Measurements from ENCODE around the gene HELZ2.
"Not testable (repeated sequence)": the region's sequence is repeated elsewhere in the genome, so short reads cannot be mapped to it uniquely, and the experiment has no call there.

Gene HELZ2

GRCh38 chr20:63612276-63612931 is 38.4 kb upstream of the HELZ2 start:
- Histone ChIP-seq H3K36me3 (ENCODE audit: insufficient read depth, low read length) (peaks cover 17% of the 10 kb centered on the region), H3K9me3 (replicated peaks; ENCODE audit: low read length) (no peaks in the 10 kb centered on the region), H3K9ac (ENCODE audit: low read depth, low read length) (no peak overlapping the region), H3K4me1 (ENCODE audit: control insufficient read depth, insufficient read depth, low read length) (no peaks in the 10 kb centered on the region), H3K4me2 (ENCODE audit: low read length) (no peak overlapping the region), H3K27me3 (ENCODE audit: control insufficient read depth, insufficient read depth, low read length) (no peaks in the 10 kb centered on the region), H3K4me3 (ENCODE audit: low read length) (no peak overlapping the region)

- Histone ChIP-seq H3K4me2 (ENCODE audit: low read length) (no peak overlapping the region), H3K9ac (ENCODE audit: low read depth, low read length) (no peak overlapping the region), H3K4me3 (ENCODE audit: low read length) (no peak overlapping the region), H3K4me1 (ENCODE audit: control insufficient read depth, insufficient read depth, low read length) (no peaks in the 10 kb centered on the region), H3K36me3 (ENCODE audit: insufficient read depth, low read length) (peaks cover 14% of the 10 kb centered on the region), H3K27me3 (ENCODE audit: control insufficient read depth, insufficient read depth, low read length) (no peaks in the 10 kb centered on the region), H3K9me3 (replicated peaks; ENCODE audit: low read length) (no peaks in the 10 kb centered on the region)
Measured at GRCh38 chr20:63611646-63612045, 37.6 kb upstream of the HELZ2 start.

GRCh38 chr20:63610581-63611435 is 36.8 kb upstream of the HELZ2 start:
- no peak overlapping the region for H3K4me2 ChIP-seq (ENCODE audit: low read length)
- H3K9me3 ChIP-seq (replicated peaks; ENCODE audit: low read length), result no peaks in the 10 kb centered on the region
- no peak overlapping the region for H3K4me3 ChIP-seq (ENCODE audit: low read length)
- no peaks in the 10 kb centered on the region for H3K4me1 ChIP-seq (ENCODE audit: control insufficient read depth, insufficient read depth, low read length)
- no peaks in the 10 kb centered on the region for H3K27me3 ChIP-seq (ENCODE audit: control insufficient read depth, insufficient read depth, low read length)
- no peak overlapping the region for H3K9ac ChIP-seq (ENCODE audit: low read depth, low read length)
- peaks cover 10% of the 10 kb centered on the region for H3K36me3 ChIP-seq (ENCODE audit: insufficient read depth, low read length)

GRCh38 chr20:63606686-63607085 is 32.6 kb upstream of the HELZ2 start:
- no peak overlapping the region for H3K4me3 ChIP-seq (ENCODE audit: low read length)
- H3K4me2 ChIP-seq (ENCODE audit: low read length), result no peak overlapping the region
- H3K9ac ChIP-seq (ENCODE audit: low read depth, low read length), result no peak overlapping the region
- no peaks in the 10 kb centered on the region for H3K27me3 ChIP-seq (ENCODE audit: control insufficient read depth, insufficient read depth, low read length)
- H3K36me3 ChIP-seq (ENCODE audit: insufficient read depth, low read length), result peaks cover 12% of the 10 kb centered on the region
- no peaks in the 10 kb centered on the region for H3K9me3 ChIP-seq (replicated peaks; ENCODE audit: low read length)
- no peaks in the 10 kb centered on the region for H3K4me1 ChIP-seq (ENCODE audit: control insufficient read depth, insufficient read depth, low read length)

DNA sequence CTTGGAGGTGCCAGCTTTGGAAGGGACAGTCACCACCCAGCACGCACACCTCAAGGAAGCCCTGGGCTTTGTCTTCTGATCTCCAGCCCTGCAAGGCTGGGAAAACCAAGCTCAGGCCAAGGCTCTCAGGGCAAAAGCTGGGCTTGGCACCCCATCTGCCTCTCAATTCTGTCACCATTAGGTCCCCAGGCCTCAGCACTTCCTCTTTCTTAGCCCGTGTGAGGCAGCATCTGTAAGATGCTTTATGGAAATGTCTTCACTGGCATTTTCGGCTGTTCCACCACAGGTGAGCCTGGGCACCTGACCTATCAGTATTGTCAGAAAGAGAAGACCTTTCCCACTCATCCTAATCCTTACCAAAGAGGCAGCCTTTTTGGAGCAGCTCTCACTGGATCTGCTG is 28.3 kb upstream of the HELZ2 start:
- Histone ChIP-seq H3K4me2 (ENCODE audit: low read length) (no peak overlapping the region), H3K36me3 (ENCODE audit: insufficient read depth, low read length) (peaks cover 40% of the 10 kb centered on the region), H3K4me3 (ENCODE audit: low read length) (no peak overlapping the region), H3K4me1 (ENCODE audit: control insufficient read depth, insufficient read depth, low read length) (peaks cover 9% of the 10 kb centered on the region), H3K9ac (ENCODE audit: low read depth, low read length) (no peak overlapping the region), H3K9me3 (replicated peaks; ENCODE audit: low read length) (no peaks in the 10 kb centered on the region), H3K27me3 (ENCODE audit: control insufficient read depth, insufficient read depth, low read length) (no peaks in the 10 kb centered on the region)

GRCh38 chr20:63601679-63602078 is 27.6 kb upstream of the HELZ2 start:
- H3K36me3 ChIP-seq (ENCODE audit: insufficient read depth, low read length), result peaks cover 40% of the 10 kb centered on the region
- H3K4me2 ChIP-seq (ENCODE audit: low read length); H3K4me3 ChIP-seq (ENCODE audit: low read length); H3K9me3 ChIP-seq (replicated peaks; ENCODE audit: low read length); H3K27me3 ChIP-seq (ENCODE audit: control insufficient read depth, insufficient read depth, low read length); H3K9ac ChIP-seq (ENCODE audit: low read depth, low read length); H3K4me1 ChIP-seq (ENCODE audit: control insufficient read depth, insufficient read depth, low read length): not testable (repeated sequence)

GRCh38 chr20:63599396-63600050 is 25.5 kb upstream of the HELZ2 start:
- Histone ChIP-seq H3K27me3 (ENCODE audit: control insufficient read depth, insufficient read depth, low read length) (no peaks in the 10 kb centered on the region), H3K9me3 (replicated peaks; ENCODE audit: low read length) (no peaks in the 10 kb centered on the region), H3K4me2 (ENCODE audit: low read length) (no peak overlapping the region), H3K36me3 (ENCODE audit: insufficient read depth, low read length) (peaks cover 46% of the 10 kb centered on the region), H3K9ac (ENCODE audit: low read depth, low read length) (no peak overlapping the region), H3K4me1 (ENCODE audit: control insufficient read depth, insufficient read depth, low read length) (peaks cover 9% of the 10 kb centered on the region), H3K4me3 (ENCODE audit: low read length) (no peak overlapping the region)

- Histone ChIP-seq H3K27me3 (ENCODE audit: control insufficient read depth, insufficient read depth, low read length) (no peaks in the 10 kb centered on the region), H3K9ac (ENCODE audit: low read depth, low read length) (no peak overlapping the region), H3K4me2 (ENCODE audit: low read length) (no peak overlapping the region), H3K4me1 (ENCODE audit: control insufficient read depth, insufficient read depth, low read length) (peaks cover 15% of the 10 kb centered on the region), H3K36me3 (ENCODE audit: insufficient read depth, low read length) (peaks cover 46% of the 10 kb centered on the region), H3K9me3 (replicated peaks; ENCODE audit: low read length) (no peaks in the 10 kb centered on the region), H3K4me3 (ENCODE audit: low read length) (no peak overlapping the region)
Measured at GRCh38 chr20:63598479-63599395, 24.7 kb upstream of the HELZ2 start.

DNA sequence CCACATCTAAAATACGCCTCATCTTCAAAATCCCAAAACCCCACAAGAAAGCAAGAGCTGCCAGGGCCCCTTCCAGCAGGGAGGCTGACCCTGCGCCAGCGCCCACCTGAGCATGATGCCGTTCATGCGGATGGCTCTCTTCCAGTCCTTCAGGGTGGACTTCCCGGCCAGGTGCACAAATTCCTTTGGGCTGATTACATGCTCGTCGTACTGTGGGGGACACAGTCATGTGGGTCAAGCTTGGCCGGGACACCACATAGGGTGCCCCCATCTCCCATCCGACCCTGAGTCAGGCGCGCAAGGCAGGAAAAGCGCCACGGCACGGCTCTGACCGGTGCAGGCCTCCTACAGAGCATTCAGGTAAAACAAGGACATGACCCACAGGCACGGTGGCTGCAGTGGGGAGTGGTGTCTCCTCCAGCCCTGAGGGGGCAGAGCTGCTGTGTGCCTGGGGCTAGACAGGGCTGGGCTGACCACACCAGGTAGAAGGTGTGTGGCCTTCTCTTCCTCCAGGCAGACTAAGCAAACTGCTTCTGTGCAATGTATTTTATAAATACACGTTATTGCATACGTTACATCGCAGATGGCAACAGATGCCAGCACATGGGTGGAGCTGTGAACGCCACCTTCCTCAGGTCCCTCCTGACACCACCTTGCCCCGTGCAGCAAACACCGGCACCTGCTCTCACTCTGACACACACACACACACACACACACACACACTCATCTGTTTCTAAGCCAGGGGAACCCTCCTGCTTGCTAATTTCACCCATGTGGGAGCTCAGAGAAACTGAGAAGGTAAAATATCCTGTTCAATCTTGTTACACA is 23.8 kb upstream of the HELZ2 start:
- H3K9me3 ChIP-seq (replicated peaks; ENCODE audit: low read length), result no peaks in the 10 kb centered on the region
- H3K4me3 ChIP-seq (ENCODE audit: low read length), result no peak overlapping the region
- no peaks in the 10 kb centered on the region for H3K27me3 ChIP-seq (ENCODE audit: control insufficient read depth, insufficient read depth, low read length)
- H3K9ac ChIP-seq (ENCODE audit: low read depth, low read length), result no peak overlapping the region
- H3K4me1 ChIP-seq (ENCODE audit: control insufficient read depth, insufficient read depth, low read length), result peaks cover 15% of the 10 kb centered on the region
- H3K36me3 ChIP-seq (ENCODE audit: insufficient read depth, low read length), result peaks cover 50% of the 10 kb centered on the region
- H3K4me2 ChIP-seq (ENCODE audit: low read length), result no peak overlapping the region

GRCh38 chr20:63596423-63596822 is 22.4 kb upstream of the HELZ2 start:
- H3K9me3 ChIP-seq (replicated peaks; ENCODE audit: low read length), result no peaks in the 10 kb centered on the region
- H3K4me3 ChIP-seq (ENCODE audit: low read length), result no peak overlapping the region
- peaks cover 15% of the 10 kb centered on the region for H3K4me1 ChIP-seq (ENCODE audit: control insufficient read depth, insufficient read depth, low read length)
- no peaks in the 10 kb centered on the region for H3K27me3 ChIP-seq (ENCODE audit: control insufficient read depth, insufficient read depth, low read length)
- H3K36me3 ChIP-seq (ENCODE audit: insufficient read depth, low read length), result peaks cover 52% of the 10 kb centered on the region
- H3K9ac ChIP-seq (ENCODE audit: low read depth, low read length), result no peak overlapping the region
- no peak overlapping the region for H3K4me2 ChIP-seq (ENCODE audit: low read length)

Measured in skeletal muscle satellite cell (primary cell).